ENCODE measurements around the gene TM9SF1.
A peak's percentile ranks its signal among the peaks of the same experiment; 100 is the strongest.

The TM9SF1 gene

DNA sequence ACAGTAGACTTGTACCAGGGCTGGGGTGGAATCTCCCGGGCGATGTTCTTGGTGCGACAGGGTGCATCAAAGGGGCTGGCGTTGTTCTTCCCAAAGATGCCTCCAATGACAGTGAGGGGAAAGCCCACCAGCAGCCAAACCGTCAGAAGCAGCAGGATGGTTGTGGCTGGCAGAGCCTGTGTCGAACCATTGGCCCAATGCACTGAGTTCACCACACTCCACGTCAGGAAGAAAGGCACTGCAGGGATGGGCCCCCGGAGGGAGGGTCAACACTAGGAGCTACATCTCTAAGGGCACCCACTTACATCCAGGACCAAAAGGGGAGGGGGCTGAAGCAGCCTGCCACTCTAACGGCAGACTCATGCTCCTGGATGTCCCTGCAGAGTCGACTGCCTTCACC, 4.8 kb downstream of the TM9SF1 start:
- DNase-seq (ENCODE audit: low read depth): no peak
- no peak for TF ChIP-seq CTCF (IDR thresholded peaks at IDR 0.05; ENCODE audit: insufficient read depth, low read depth, low read length, missing control alignments)

DNA sequence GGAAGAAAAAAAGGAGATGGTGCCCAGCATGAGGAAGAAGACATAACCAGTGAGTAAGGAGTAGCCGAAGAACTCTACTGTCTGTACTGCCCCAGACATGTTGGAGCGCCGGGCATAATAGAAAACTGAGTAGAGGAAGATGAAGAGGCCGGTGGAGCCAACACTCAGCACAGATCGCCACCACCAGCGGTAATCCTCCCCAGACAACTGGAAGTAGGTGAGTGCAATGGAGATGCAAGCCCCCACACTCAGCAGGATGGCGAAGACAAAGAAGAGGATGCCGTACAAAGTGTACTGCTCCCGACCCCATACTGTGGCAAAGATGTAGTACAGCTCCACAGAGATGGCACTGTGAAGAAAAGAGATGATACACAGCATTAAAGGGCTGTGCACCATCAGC, 5.8 kb downstream of the TM9SF1 start:
- no peak overlapping the region for H3K4me3 ChIP-seq (ENCODE audit: low read depth, low read length)
- no peak for DNase-seq (ENCODE audit: low read depth)
- no peak for TF ChIP-seq CTCF (IDR thresholded peaks at IDR 0.05; ENCODE audit: insufficient read depth, low read depth, low read length, missing control alignments)

More for the DNA sequence above, 4.8 kb downstream of the TM9SF1 start:
- H3K4me3 ChIP-seq (ENCODE audit: low read depth, low read length): no peak overlapping the region

- peak overlapping the region; percentile 64 for H3K4me3 ChIP-seq (ENCODE audit: low read depth, low read length)
Measured at GRCh38 chr14:24189059-24189375, 6.2 kb downstream of the TM9SF1 start.

DNA sequence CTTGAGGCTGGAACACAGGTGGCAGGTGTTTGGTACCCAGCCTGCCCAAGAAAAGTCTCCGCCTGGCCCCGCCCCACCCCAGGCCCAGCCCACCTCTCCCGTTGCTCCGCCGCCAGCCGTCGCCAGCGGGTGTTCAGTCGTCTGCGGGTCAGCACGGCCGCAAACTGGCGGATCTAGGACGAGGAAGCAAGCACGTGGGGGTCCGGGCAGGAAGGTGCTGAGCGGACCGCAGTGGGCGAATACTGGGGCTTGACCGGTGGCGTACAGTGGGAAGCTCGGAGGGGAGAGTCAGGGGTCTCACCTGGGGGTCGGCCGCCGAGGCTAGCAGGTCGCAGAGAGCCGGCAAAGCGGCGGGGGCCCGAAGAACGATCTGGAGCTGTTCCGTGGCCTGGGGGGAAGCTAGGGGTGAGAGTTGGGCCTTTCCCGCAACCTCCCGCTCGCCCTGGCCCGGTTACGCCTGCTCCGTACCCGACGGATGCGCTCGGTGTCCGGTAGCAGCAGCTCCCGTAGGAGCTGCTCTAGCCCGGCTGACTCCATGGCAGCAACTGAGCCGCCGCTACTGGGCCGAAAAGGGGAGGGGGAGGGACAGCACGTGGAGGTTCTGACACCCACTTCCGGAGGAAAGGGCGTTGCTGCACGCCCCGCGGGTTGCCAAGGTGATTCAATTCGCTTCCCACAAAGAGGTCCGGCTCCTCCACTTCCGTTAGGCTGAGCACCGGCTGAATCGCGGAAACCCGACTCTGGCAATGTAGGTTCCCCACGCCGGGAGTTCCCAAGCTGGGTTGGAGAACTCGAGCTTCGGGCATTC, 6.8 kb downstream of the TM9SF1 start, which contains the start of gene IPO4:
TSS of gene IPO4 (minus strand) at position 566 of the 808 bp plus-strand sequence. CDS start at position 537, 29 bp downstream.
- TF ChIP-seq CTCF (IDR thresholded peaks at IDR 0.05; ENCODE audit: insufficient read depth, low read depth, low read length, missing control alignments): no peak
- peak within 1 kb of the TSS; percentile 64 for H3K4me3 ChIP-seq (ENCODE audit: low read depth, low read length)
- DNase-seq (ENCODE audit: low read depth): peak; percentile 99

More at GRCh38 chr14:24189059-24189375, 6.2 kb downstream of the TM9SF1 start:
- no peak for TF ChIP-seq CTCF (IDR thresholded peaks at IDR 0.05; ENCODE audit: insufficient read depth, low read depth, low read length, missing control alignments)
- no peak for DNase-seq (ENCODE audit: low read depth)

DNA sequence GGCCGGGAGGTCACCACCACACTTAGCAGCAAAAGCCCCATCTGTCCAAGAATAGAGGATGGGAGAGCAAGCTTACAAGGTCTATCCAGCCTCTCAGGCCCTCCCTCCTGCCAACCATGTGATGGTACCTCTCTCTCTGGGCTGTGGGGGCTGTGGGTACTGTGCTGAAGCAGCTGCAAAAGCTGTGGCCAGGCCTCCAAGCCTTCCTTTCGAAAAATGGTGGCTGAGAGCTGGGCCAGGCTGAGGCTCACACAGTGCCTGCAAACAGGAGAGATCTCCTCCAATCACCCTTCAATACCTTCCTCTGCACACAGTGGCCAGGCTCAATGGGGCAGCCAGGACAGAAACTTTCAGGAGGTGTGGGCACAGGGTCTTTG, 7.7 kb downstream of the TM9SF1 start:
- TF ChIP-seq CTCF (IDR thresholded peaks at IDR 0.05; ENCODE audit: insufficient read depth, low read depth, low read length, missing control alignments): no peak
- H3K4me3 ChIP-seq (ENCODE audit: low read depth, low read length): peak overlapping the region; percentile 64
- DNase-seq (ENCODE audit: low read depth): no peak

DNA sequence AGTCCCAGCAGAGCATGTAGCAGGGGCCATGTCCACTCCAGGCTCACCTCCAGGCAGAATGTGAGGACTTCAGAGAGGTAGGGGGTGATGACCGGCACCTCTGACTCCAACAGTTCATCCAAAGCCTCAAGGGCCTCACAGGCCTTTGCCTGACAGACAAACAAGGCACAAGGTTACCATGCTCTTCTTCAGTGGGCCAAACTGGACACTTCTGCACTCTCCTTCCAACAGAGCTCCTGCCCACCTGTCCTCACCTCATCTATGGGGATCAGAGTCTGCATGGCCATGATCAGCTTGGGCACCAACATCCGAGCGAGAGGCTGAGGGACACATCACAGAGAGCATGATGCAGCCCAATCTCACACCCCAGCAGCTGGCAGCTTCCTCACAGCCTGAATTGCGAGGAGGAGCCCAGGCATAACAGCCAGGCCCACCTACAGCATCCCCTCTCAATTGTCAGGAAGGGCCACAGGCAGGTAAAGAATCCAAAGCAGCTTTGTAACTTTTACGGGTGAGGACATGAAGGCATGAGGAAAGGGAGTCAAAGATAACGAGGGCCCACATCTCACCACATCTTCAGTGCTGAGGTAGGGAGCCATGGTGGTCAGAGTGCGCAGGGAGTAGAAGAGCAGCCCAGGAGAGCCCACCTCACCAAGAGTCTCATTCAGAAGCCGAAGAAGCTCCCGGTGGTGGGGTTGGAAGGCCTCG, 8.3 kb downstream of the TM9SF1 start:
- no peak for TF ChIP-seq CTCF (IDR thresholded peaks at IDR 0.05; ENCODE audit: insufficient read depth, low read depth, low read length, missing control alignments)
- H3K4me3 ChIP-seq (ENCODE audit: low read depth, low read length): no peak overlapping the region
- no peak for DNase-seq (ENCODE audit: low read depth)

All from GM12865 (cell line).